IMR-90 (cell line): ENCODE measurements around the gene ZNF584. TPM values are rescaled to one million over a fixed set of nuclear protein-coding genes. Genes with fewer than 3 reads are reported as not detected.

Experiments used
- ATAC-seq: fragments of 200-7000 bp; cut with Tn5 transposase; 2 replicates; pipeline ENCODE4 v1.9.1; 2020; ENCODE audit warnings: low read depth, mild to moderate bottlenecking, moderate library complexity
- BruUV-seq: library from RNA; stranded (reverse); fragments of 400-500 nt; replicated peaks from 2 replicates; lab custom pipeline; 2021; lab: Mats Ljungman, UMichigan
- CTCF ChIA-PET: fragments of 300-600 bp; formaldehyde crosslinking; extraction: SDS; loops from one replicate; lab custom pipeline; 2021; ENCODE audit warnings: antibody characterized with exemption; lab: Yijun Ruan, JAX
- POLR2A ChIA-PET: fragments of 300-600 bp; sonication (Branson Sonifier 250); formaldehyde crosslinking; loops from one replicate; lab custom pipeline; 2022; ENCODE audit warnings: antibody characterized with exemption; ENCODE audit not compliant: unreplicated experiment; lab: Charles Lee
- DNase-seq: peaks from one replicate; pipeline ENCODE4 v3.0.0; 2013
- H2AFZ ChIP-seq: replicated peaks from 2 replicates; pipeline ENCODE3; 2013; ENCODE audit warnings: low read length, mild to moderate bottlenecking; ENCODE audit not compliant: poor library complexity
- H2AK5ac ChIP-seq: 2 replicates; pipeline ENCODE4 v1.6.1; 2013; ENCODE audit warnings: low read depth, low read length, inconsistent platforms
- H2AK9ac ChIP-seq: replicated peaks from 2 replicates; pipeline ENCODE3; 2013; ENCODE audit warnings: mild to moderate bottlenecking, low read depth, low read length, moderate library complexity; ENCODE audit not compliant: poor library complexity
- H2BK120ac ChIP-seq: 2 replicates; pipeline ENCODE4 v1.6.1; 2013; ENCODE audit warnings: low read depth, low read length, inconsistent platforms
- H2BK15ac ChIP-seq: 3 replicates; pipeline ENCODE4 v1.6.1; 2013; ENCODE audit warnings: low read depth, low read length, inconsistent platforms
- H2BK20ac ChIP-seq: 2 replicates; pipeline ENCODE4 v1.6.1; 2013; ENCODE audit warnings: low read depth, mild to moderate bottlenecking, inconsistent platforms, low read length, moderate library complexity
- H2BK5ac ChIP-seq: 2 replicates; pipeline ENCODE4 v1.6.1; 2013; ENCODE audit warnings: mild to moderate bottlenecking, low read depth, low read length, inconsistent platforms; ENCODE audit not compliant: poor library complexity, severe bottlenecking
- H3K14ac ChIP-seq: replicated peaks from 2 replicates; pipeline ENCODE4 v1.6.1; 2013; ENCODE audit warnings: low read depth, low read length, inconsistent platforms
- H3K18ac ChIP-seq: 2 replicates; pipeline ENCODE4 v1.6.1; 2013; ENCODE audit warnings: low read depth, low read length, control low read depth
- H3K23ac ChIP-seq: 2 replicates; pipeline ENCODE4 v1.6.1; 2013; ENCODE audit warnings: low read depth, low read length, inconsistent platforms
- H3K27ac ChIP-seq: 2 replicates; pipeline ENCODE4 v1.5.1; 2013; ENCODE audit warnings: mild to moderate bottlenecking, control low read depth, low read length; ENCODE audit not compliant: insufficient read depth
- H3K27me3 ChIP-seq: 2 replicates; pipeline ENCODE4 v1.6.1; 2013; ENCODE audit warnings: low read length; ENCODE audit not compliant: control insufficient read depth, insufficient read depth
- H3K36me3 ChIP-seq: 2 replicates; pipeline ENCODE4 v1.6.1; 2013; ENCODE audit warnings: low read length, mixed read lengths; ENCODE audit not compliant: control insufficient read depth, insufficient read depth
- H3K4ac ChIP-seq: 2 replicates; pipeline ENCODE4 v1.6.1; 2013; ENCODE audit warnings: low read depth, low read length, inconsistent platforms
- H3K4me1 ChIP-seq: 2 replicates; pipeline ENCODE4 v1.6.1; 2013; ENCODE audit warnings: low read length, mixed read lengths; ENCODE audit not compliant: control insufficient read depth, insufficient read depth
- H3K4me2 ChIP-seq: 2 replicates; pipeline ENCODE4 v1.6.1; 2013; ENCODE audit warnings: low read depth, mild to moderate bottlenecking, control low read depth, low read length, moderate library complexity
- H3K4me3 ChIP-seq: 2 replicates; pipeline ENCODE4 v1.5.1; 2013; ENCODE audit warnings: low read depth, mild to moderate bottlenecking, control low read depth, low read length, moderate library complexity; ENCODE audit not compliant: insufficient read depth
- H3K56ac ChIP-seq: 2 replicates; pipeline ENCODE4 v1.6.1; 2013; ENCODE audit warnings: low read length, inconsistent platforms; ENCODE audit not compliant: insufficient read depth; ENCODE audit errors: extremely low read depth
- H3K79me1 ChIP-seq, 2 experiments: 2 replicates each; pipeline ENCODE4 v1.6.1; 2013; ENCODE audit warnings: low read length in 2 of 2, inconsistent platforms in 1 of 2, low read depth in 1 of 2
- H3K9ac ChIP-seq: 2 replicates; pipeline ENCODE4 v1.6.1; 2013; ENCODE audit warnings: low read depth, low read length, control low read depth
- H3K9me1 ChIP-seq: 2 replicates; pipeline ENCODE4 v1.6.1; 2013; ENCODE audit warnings: low read length, inconsistent platforms; ENCODE audit not compliant: insufficient read depth
- H3K9me3 ChIP-seq: 2 replicates; pipeline ENCODE4 v1.6.1; 2013; ENCODE audit warnings: low read length; ENCODE audit not compliant: control insufficient read depth, insufficient read depth
- H4K20me1 ChIP-seq: 2 replicates; pipeline ENCODE4 v1.6.1; 2013; ENCODE audit warnings: low read length, inconsistent platforms; ENCODE audit not compliant: insufficient read depth
- H4K5ac ChIP-seq: 2 replicates; pipeline ENCODE4 v1.6.1; 2013; ENCODE audit warnings: mild to moderate bottlenecking, low read depth, low read length, control low read depth
- H4K8ac ChIP-seq, 2 experiments: 2 replicates each; pipeline ENCODE4 v1.6.1; 2013; ENCODE audit warnings: low read depth in 2 of 2, low read length in 2 of 2, control low read depth in 1 of 2, inconsistent platforms in 1 of 2
- H4K91ac ChIP-seq: 2 replicates; pipeline ENCODE4 v1.6.1; 2013; ENCODE audit warnings: low read depth, low read length, inconsistent platforms; ENCODE audit not compliant: insufficient read depth
- BHLHE40 ChIP-seq: fragments of 150-350 bp; IDR thresholded peaks from 2 replicates; pipeline ENCODE4 v1.6.1; 2016; ENCODE audit warnings: mild to moderate bottlenecking, low read depth, low read length
- CEBPB ChIP-seq: IDR thresholded peaks from 2 replicates; pipeline ENCODE4 v1.6.1; 2012; ENCODE audit warnings: low read depth, low read length, improper control_type of control experiment
- FOS ChIP-seq: fragments of 150-350 bp; IDR thresholded peaks from 2 replicates; pipeline ENCODE4 v1.6.1; 2016; ENCODE audit warnings: low read depth, low read length
- MAFK ChIP-seq: IDR thresholded peaks from 2 replicates; pipeline ENCODE4 v1.6.1; 2012; ENCODE audit warnings: low read depth, low read length, improper control_type of control experiment
- MAZ ChIP-seq: IDR thresholded peaks from 2 replicates; pipeline ENCODE4 v1.6.1; 2012; ENCODE audit warnings: low read depth, mild to moderate bottlenecking, low read length, improper control_type of control experiment, moderate library complexity, borderline replicate concordance
- MXI1 ChIP-seq: IDR thresholded peaks from 2 replicates; pipeline ENCODE4 v1.6.1; 2012; ENCODE audit warnings: low read depth, mild to moderate bottlenecking, low read length, moderate library complexity, borderline replicate concordance
- POLR2A ChIP-seq: IDR thresholded peaks from 2 replicates; pipeline ENCODE4 v1.6.1; 2012; ENCODE audit warnings: mild to moderate bottlenecking, low read depth, low read length
- RAD21 ChIP-seq: IDR thresholded peaks from 2 replicates; pipeline ENCODE4 v1.6.1; 2012; ENCODE audit warnings: low read length, improper control_type of control experiment
- RCOR1 ChIP-seq: IDR thresholded peaks from 2 replicates; pipeline ENCODE4 v1.6.1; 2012; ENCODE audit warnings: mild to moderate bottlenecking, low read length, improper control_type of control experiment; ENCODE audit not compliant: insufficient replicate concordance
- RFX5 ChIP-seq: IDR thresholded peaks from 2 replicates; pipeline ENCODE4 v1.8.0; 2012; ENCODE audit warnings: low read depth, mild to moderate bottlenecking, low read length, moderate library complexity
- SMC3 ChIP-seq: fragments of 150-350 bp; IDR thresholded peaks from 2 replicates; pipeline ENCODE4 v1.6.1; 2016; ENCODE audit warnings: low read depth, mild to moderate bottlenecking, antibody characterized with exemption, low read length, moderate library complexity
- USF2 ChIP-seq: fragments of 150-350 bp; IDR thresholded peaks from 2 replicates; pipeline ENCODE4 v1.6.1; 2017; ENCODE audit warnings: mild to moderate bottlenecking, antibody characterized with exemption, low read length, low read depth
- WGBS, 2 experiments: methylation state at CpG; one replicate each; pipeline versions ENCODE4 v1.1.5 to v1.1.7; 2013; ENCODE audit warnings: missing lambda C conversion rate in 2 of 2; ENCODE audit not compliant: insufficient read length in 1 of 2; ENCODE audit errors: extremely low coverage in 2 of 2; 5-methylcytosine and 5-hydroxymethylcytosine counted together
- dilution Hi-C: fragments of 300-500 bp; cut with HindIII; formaldehyde crosslinking; loops from one replicate; pipeline ENCODE4 v1.14.3; 2018; ENCODE audit warnings: low sequenced_read_pairs; ENCODE audit not compliant: unreplicated experiment
- in situ Hi-C: fragments of 300-500 bp; cut with MboI; formaldehyde crosslinking; loops from 3 replicates; pipeline ENCODE4 v1.14.3; 2019; ENCODE audit warnings: low sequenced_read_pairs, inconsistent platforms, mixed read lengths
- intact Hi-C: fragments of 100-400 bp; cut with micrococcal nuclease; formaldehyde crosslinking; loops from 2 replicates; pipeline ENCODE4 v1.10.0; 2022
- polyA plus RNA-seq, 3 experiments: library from polyadenylated mRNA; depleted of rRNA; stranded (reverse); fragments of >200 nt; gene quantifications; 2 replicates each; pipeline ENCODE4 v1.2.3, GENCODE V29; 2012; ENCODE audit warnings: low replicate concordance in 1 of 3
- total RNA-seq: library from RNA; depleted of rRNA; stranded (reverse); fragments of >200 nt; gene quantifications from 2 replicates; pipeline ENCODE4 v1.2.3, GENCODE V29; 2012

Gene ZNF584
- total and polyA plus RNA-seq, 2 of the 4 experiments (the other 2 are of a cell fraction) = 11.6 to 15.4 TPM

- intact Hi-C loops (no loop called here), dilution Hi-C loops (no loop called here), in situ Hi-C loops (no loop called here)
- POLR2A ChIA-PET = no interaction called here
- Histone ChIP-seq H2BK15ac (no peak overlapping the region), H4K20me1 (no peaks in the 10 kb centered on the region), H3K9ac (no peak overlapping the region), H3K56ac (no peak overlapping the region), H4K5ac (no peak overlapping the region), H4K8ac (no peak overlapping the region), H3K9me1 (0 out of 2 replicates have a peak, but pooled peaks cover 3% of the 10 kb centered on the region), H3K27ac (no peak overlapping the region), H2AK9ac (no peak overlapping the region), H2BK5ac (no peak overlapping the region), H3K4me3 (no peak overlapping the region), H2AFZ (no peak overlapping the region), H2AK5ac (no peak overlapping the region), H3K36me3 (peaks cover 10% of the 10 kb centered on the region), H3K14ac (no peak overlapping the region), H3K23ac (no peak overlapping the region), H2BK120ac (no peak overlapping the region), H3K4me2 (no peak overlapping the region), H2BK20ac (no peak overlapping the region), H3K18ac (no peak overlapping the region), H3K4ac (no peak overlapping the region), H3K79me1 (no peaks in the 10 kb centered on the region; a peak in 1 of 4 replicates), H3K27me3 (no peaks in the 10 kb centered on the region), H3K9me3 (no peaks in the 10 kb centered on the region), H4K91ac (no peak overlapping the region), H3K4me1 (no peaks in the 10 kb centered on the region)
- no peak for DNase-seq
- CTCF ChIA-PET = no interaction called here
- TF ChIP-seq RAD21 = no peak
- TF ChIP-seq FOS = no peak
- TF ChIP-seq BHLHE40 = no peak
- no peak for TF ChIP-seq MAZ
- TF ChIP-seq USF2 = no peak
- TF ChIP-seq RFX5 = no peak
- TF ChIP-seq RCOR1 = no peak
- no peak for TF ChIP-seq CEBPB
- no peak for TF ChIP-seq MXI1
- no peak for TF ChIP-seq POLR2A
- TF ChIP-seq SMC3 = no peak
- TF ChIP-seq MAFK = no peak
- no CpG with 5 or more reads among the region's 2 CpGs for WGBS, 2 experiments
- BruUV-seq = no TSS peak
- no peak for ATAC-seq
Measured at GRCh38 chr19:58460039-58460438, 51.6 kb downstream of the ZNF584 start.
